Mucosa of stomach (tissue), 1 donor: ENCODE data around the gene GARNL3.

Source experiments
- H3K27me3 ChIP-seq: one replicate; pipeline ENCODE4 v1.7.0; 2013; ENCODE audit warnings: mild to moderate bottlenecking, low read length; ENCODE audit not compliant: control insufficient read depth, insufficient read depth
- H3K36me3 ChIP-seq: one replicate; pipeline ENCODE4 v1.7.0; 2013; ENCODE audit warnings: low read length; ENCODE audit not compliant: control insufficient read depth, insufficient read depth
- H3K4me1 ChIP-seq: one replicate; pipeline ENCODE4 v1.7.0; 2013; ENCODE audit warnings: mild to moderate bottlenecking, low read length; ENCODE audit not compliant: control insufficient read depth, insufficient read depth
- H3K4me3 ChIP-seq: one replicate; pipeline ENCODE4 v1.7.0; 2013; ENCODE audit warnings: low read length
- H3K9ac ChIP-seq: one replicate; pipeline ENCODE4 v1.7.0; 2013; ENCODE audit warnings: mild to moderate bottlenecking, low read length, moderate library complexity
- H3K9me3 ChIP-seq: one replicate; pipeline ENCODE4 v1.7.0; 2013; ENCODE audit warnings: mild to moderate bottlenecking, low read length, moderate library complexity; ENCODE audit not compliant: control insufficient read depth
- donor health status: Pancreatic carcinoma.

Gene GARNL3

GRCh38 chr9:127308652-127309434 is 44.3 kb downstream of the GARNL3 start:
- no peak overlapping the region for H3K9ac ChIP-seq
- no peaks in the 10 kb centered on the region for H3K9me3 ChIP-seq
- H3K36me3 ChIP-seq = no peaks in the 10 kb centered on the region
- H3K4me3 ChIP-seq = no peak overlapping the region
- peaks cover 14% of the 10 kb centered on the region for H3K4me1 ChIP-seq
- no peaks in the 10 kb centered on the region for H3K27me3 ChIP-seq

- Histone ChIP-seq H3K36me3 (no peaks in the 10 kb centered on the region), H3K4me3 (no peak overlapping the region), H3K27me3 (no peaks in the 10 kb centered on the region), H3K4me1 (peaks cover 14% of the 10 kb centered on the region), H3K9ac (no peak overlapping the region), H3K9me3 (no peaks in the 10 kb centered on the region)
These were observed 45.1 kb downstream of the GARNL3 start for GRCh38 chr9:127309715-127310114.

GRCh38 chr9:127311239-127311741 is 46.7 kb downstream of the GARNL3 start:
- Histone ChIP-seq H3K4me1 (peaks cover 14% of the 10 kb centered on the region), H3K9me3 (no peaks in the 10 kb centered on the region), H3K27me3 (no peaks in the 10 kb centered on the region), H3K36me3 (no peaks in the 10 kb centered on the region), H3K4me3 (no peak overlapping the region), H3K9ac (peak overlapping the region; percentile 27)

GRCh38 chr9:127313042-127313560 is 48.5 kb downstream of the GARNL3 start:
- Histone ChIP-seq H3K9me3 (no peaks in the 10 kb centered on the region), H3K9ac (no peak overlapping the region), H3K36me3 (no peaks in the 10 kb centered on the region), H3K4me1 (peaks cover 14% of the 10 kb centered on the region), H3K27me3 (no peaks in the 10 kb centered on the region), H3K4me3 (no peak overlapping the region)

- Histone ChIP-seq H3K4me1 (peaks cover 7% of the 10 kb centered on the region), H3K27me3 (no peaks in the 10 kb centered on the region), H3K9ac (no peak overlapping the region), H3K36me3 (no peaks in the 10 kb centered on the region), H3K4me3 (no peak overlapping the region), H3K9me3 (no peaks in the 10 kb centered on the region)
These were observed 50.3 kb downstream of the GARNL3 start for GRCh38 chr9:127314911-127315310.

- H3K4me3 ChIP-seq = no peak overlapping the region
- no peaks in the 10 kb centered on the region for H3K27me3 ChIP-seq
- peaks cover 3% of the 10 kb centered on the region for H3K4me1 ChIP-seq
- no peak overlapping the region for H3K9ac ChIP-seq
- no peaks in the 10 kb centered on the region for H3K36me3 ChIP-seq
- H3K9me3 ChIP-seq = no peaks in the 10 kb centered on the region
These were observed 52.2 kb downstream of the GARNL3 start for GRCh38 chr9:127316586-127317323.

GRCh38 chr9:127318651-127319167 is 54.1 kb downstream of the GARNL3 start:
- no peaks in the 10 kb centered on the region for H3K4me1 ChIP-seq
- no peak overlapping the region for H3K4me3 ChIP-seq
- no peaks in the 10 kb centered on the region for H3K36me3 ChIP-seq
- H3K9ac ChIP-seq = no peak overlapping the region
- no peaks in the 10 kb centered on the region for H3K27me3 ChIP-seq
- no peaks in the 10 kb centered on the region for H3K9me3 ChIP-seq

- H3K9me3 ChIP-seq = no peaks in the 10 kb centered on the region
- no peak overlapping the region for H3K9ac ChIP-seq
- no peaks in the 10 kb centered on the region for H3K4me1 ChIP-seq
- H3K27me3 ChIP-seq = no peaks in the 10 kb centered on the region
- H3K36me3 ChIP-seq = no peaks in the 10 kb centered on the region
- H3K4me3 ChIP-seq = no peak overlapping the region
These were observed 55.0 kb downstream of the GARNL3 start for GRCh38 chr9:127319366-127320114.

GRCh38 chr9:127320115-127320378 is 55.5 kb downstream of the GARNL3 start:
- H3K9me3 ChIP-seq = no peaks in the 10 kb centered on the region
- H3K9ac ChIP-seq = no peak overlapping the region
- no peak overlapping the region for H3K4me3 ChIP-seq
- H3K4me1 ChIP-seq = no peaks in the 10 kb centered on the region
- H3K27me3 ChIP-seq = no peaks in the 10 kb centered on the region
- no peaks in the 10 kb centered on the region for H3K36me3 ChIP-seq

- no peak overlapping the region for H3K9ac ChIP-seq
- H3K27me3 ChIP-seq = no peaks in the 10 kb centered on the region
- no peaks in the 10 kb centered on the region for H3K9me3 ChIP-seq
- no peaks in the 10 kb centered on the region for H3K4me1 ChIP-seq
- no peak overlapping the region for H3K4me3 ChIP-seq
- no peaks in the 10 kb centered on the region for H3K36me3 ChIP-seq
These were observed 58.8 kb downstream of the GARNL3 start for GRCh38 chr9:127323393-127323792.

- no peaks in the 10 kb centered on the region for H3K4me1 ChIP-seq
These were observed 65.9 kb downstream of the GARNL3 start for GRCh38 chr9:127330501-127330900.

More at GRCh38 chr9:127330501-127330900, 65.9 kb downstream of the GARNL3 start:
- H3K9me3 ChIP-seq = no peaks in the 10 kb centered on the region
- H3K4me3 ChIP-seq = no peak overlapping the region
- H3K27me3 ChIP-seq = no peaks in the 10 kb centered on the region
- H3K9ac ChIP-seq = no peak overlapping the region
- no peaks in the 10 kb centered on the region for H3K36me3 ChIP-seq
